ENCODE results near the gene CLN3. TPM values are rescaled to one million over a fixed set of nuclear protein-coding genes. Genes with fewer than 3 reads are reported as not detected.
A peak's percentile ranks its signal among the peaks of the same experiment; 100 is the strongest.

The CLN3 gene
- total and polyA plus RNA-seq, 9 of the 15 experiments (the other 6 are each of a cell fraction or from before 2014, with no cell fraction given), result 2.5 to 27.1 (median 11.6) TPM

DNA sequence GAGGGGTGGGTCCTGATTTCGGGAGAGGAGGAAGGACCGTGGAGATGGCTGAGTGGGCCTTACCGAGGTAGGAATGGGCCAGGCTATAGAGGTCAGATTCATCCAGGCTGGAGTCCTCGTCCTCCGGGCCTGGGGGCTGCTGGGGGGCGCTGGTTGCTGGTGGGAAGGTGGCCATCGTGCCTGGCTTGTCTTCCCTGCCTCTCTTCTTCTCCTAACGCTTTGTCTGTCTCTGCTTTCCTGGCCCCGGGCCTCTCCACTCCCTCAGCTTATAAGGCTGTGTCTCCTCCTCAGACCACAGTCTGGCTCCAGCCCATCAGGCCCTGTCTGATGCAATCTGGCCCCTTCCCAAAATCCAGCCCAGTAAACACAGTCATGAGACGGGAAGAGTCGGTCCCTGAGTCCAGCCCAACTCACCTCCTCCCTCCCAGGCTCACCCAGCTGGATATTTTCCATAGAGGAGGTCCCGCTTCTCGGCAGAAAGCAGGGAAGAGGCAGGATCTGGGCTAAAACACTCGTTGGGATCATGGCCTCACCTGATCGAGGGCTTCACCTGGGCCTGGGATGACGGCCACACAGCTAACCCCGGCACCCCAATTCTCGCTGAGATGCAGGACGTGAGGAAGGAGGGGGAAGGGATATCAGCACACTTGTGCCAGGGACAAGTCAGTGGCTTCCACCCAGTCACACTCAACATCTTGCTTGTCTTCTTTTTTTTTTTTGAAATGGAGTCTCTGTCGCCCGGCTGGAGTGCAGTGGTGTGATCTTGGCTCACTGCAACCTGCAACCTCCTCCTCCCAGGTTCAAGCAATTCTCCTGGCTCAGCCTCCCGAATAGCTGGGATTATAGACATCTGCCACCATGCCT lies 47.1 kb upstream of the CLN3 start, which contains the start of gene NUPR1 (continued):
- TF ChIP-seq RHOXF2B (CRISPR knock-in tag; conservative IDR thresholded peaks at IDR 0.05) (no peak), MEIS2 (IDR thresholded peaks at IDR 0.05; ENCODE audit: partially characterized antibody) (no peak), RBM39 (optimal IDR thresholded peaks at IDR 0.05; ENCODE audit: low read depth, low read length) (no peak), HNRNPH1 (optimal IDR thresholded peaks at IDR 0.05; ENCODE audit: low read depth, low read length) (no peak), U2AF2 (optimal IDR thresholded peaks at IDR 0.05; ENCODE audit: low read depth, low read length) (no peak), ZNF24 (IDR thresholded peaks at IDR 0.05) (no peak), SNAPC5 (CRISPR knock-in tag; IDR thresholded peaks at IDR 0.05) (no peak), MXD1 (CRISPR knock-in tag; IDR thresholded peaks at IDR 0.05; ENCODE audit: borderline replicate concordance, poor library complexity, severe bottlenecking) (no peak), ELF1 (tag; IDR thresholded peaks at IDR 0.05) (peak; percentile 64; the same call in 1 of the 2 replicates), THRB (CRISPR knock-in tag; conservative IDR thresholded peaks at IDR 0.05) (0 out of 2 replicates have a peak, but pooled peaks have one; percentile 22), FOXA3 (CRISPR knock-in tag; conservative IDR thresholded peaks at IDR 0.05 in 1 of 2, IDR thresholded peaks at IDR 0.05 in 1 of 2) (no peak), HDAC3 (IDR thresholded peaks at IDR 0.05; ENCODE audit: borderline replicate concordance, partially characterized antibody) (no peak), PTTG1 (tag; IDR thresholded peaks at IDR 0.05; ENCODE audit: low read depth) (peak; percentile 85), TARDBP (IDR thresholded peaks at IDR 0.05) (no peak), POU5F1 (IDR thresholded peaks at IDR 0.05; ENCODE audit: borderline replicate concordance, low read depth, low read length, partially characterized antibody) (no peak), CSDE1 (IDR thresholded peaks at IDR 0.05) (no peak), CEBPB (tag; IDR thresholded peaks at IDR 0.05) (peak; percentile 76), SAFB (IDR thresholded peaks at IDR 0.05; ENCODE audit: borderline replicate concordance, low read depth, low read length) (no peak), CHD4 (IDR thresholded peaks at IDR 0.05; ENCODE audit: insufficient read depth, insufficient replicate concordance, low read depth, low read length, poor library complexity, severe bottlenecking) (no peak), RBBP5 (IDR thresholded peaks at IDR 0.05; ENCODE audit: borderline replicate concordance, insufficient read depth, low read length, poor library complexity, severe bottlenecking) (no peak), ZNF165 (CRISPR knock-in tag; IDR thresholded peaks at IDR 0.05; ENCODE audit: borderline replicate concordance) (no peak), SMARCC2 (IDR thresholded peaks at IDR 0.05; ENCODE audit: low read depth) (no peak)
- TF ChIP-seq, protein P1, sequence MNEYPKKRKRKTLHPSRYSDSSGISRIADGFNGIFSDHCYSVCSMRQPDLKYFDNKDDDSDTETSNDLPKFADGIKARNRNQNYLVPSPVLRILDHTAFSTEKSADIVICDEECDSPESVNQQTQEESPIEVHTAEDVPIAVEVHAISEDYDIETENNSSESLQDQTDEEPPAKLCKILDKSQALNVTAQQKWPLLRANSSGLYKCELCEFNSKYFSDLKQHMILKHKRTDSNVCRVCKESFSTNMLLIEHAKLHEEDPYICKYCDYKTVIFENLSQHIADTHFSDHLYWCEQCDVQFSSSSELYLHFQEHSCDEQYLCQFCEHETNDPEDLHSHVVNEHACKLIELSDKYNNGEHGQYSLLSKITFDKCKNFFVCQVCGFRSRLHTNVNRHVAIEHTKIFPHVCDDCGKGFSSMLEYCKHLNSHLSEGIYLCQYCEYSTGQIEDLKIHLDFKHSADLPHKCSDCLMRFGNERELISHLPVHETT (CRISPR knock-in tag; conservative IDR thresholded peaks at IDR 0.05 in 1 of 2, IDR thresholded peaks at IDR 0.05 in 1 of 2), result peak in 1 of 2 experiments; percentile 46; a peak in 1 of 4 replicates
